ENCODE measurements around the gene DDAH2.

Gene DDAH2

DNA sequence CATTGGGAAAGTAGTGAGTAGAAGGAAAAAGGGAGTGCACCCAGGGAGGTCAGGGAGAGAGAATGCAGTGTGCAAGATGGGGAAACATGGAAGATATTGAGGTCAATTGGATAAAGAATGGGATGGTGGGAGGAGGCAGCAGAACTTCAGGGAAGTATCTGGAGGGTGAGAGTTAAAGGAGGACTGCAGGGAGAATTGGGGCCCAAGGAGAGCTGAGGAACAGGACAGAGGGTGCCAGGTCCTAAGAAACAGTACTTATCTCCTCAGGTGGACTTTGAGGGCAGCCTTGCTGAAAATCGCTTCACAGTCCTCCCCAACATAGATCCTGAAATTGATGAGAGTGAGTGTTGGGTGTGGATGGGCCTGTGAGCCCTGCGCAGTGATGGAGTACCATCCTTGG is 29.2 kb upstream of the DDAH2 start:
- no peak for DNase-seq

DNA sequence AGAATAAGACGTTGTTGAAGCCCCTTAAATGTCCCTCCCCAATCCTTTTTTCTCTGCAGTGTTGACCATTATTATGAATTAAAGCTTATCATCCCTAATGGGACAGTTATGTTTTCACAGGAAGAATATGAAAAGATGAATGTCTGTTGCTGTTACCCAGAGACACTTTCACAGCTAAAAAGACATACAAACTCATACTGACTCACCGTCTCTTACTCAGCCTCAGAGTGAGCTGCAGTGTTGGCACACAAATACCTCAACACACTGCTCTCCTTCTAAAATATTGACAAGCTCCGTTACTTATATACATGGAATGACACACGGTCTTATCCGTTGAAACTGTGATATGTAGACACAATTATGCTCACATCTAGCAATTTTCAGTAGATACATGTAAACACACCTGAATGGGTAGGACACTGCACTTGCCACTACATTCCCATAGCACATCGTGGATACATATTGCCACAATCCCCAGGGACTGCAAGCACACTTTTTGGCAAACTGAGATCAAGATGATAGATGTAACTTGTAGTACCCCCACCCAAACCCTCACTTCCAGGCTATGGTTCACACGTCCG is 23.7 kb upstream of the DDAH2 start:
- DNase-seq: no peak

DNA sequence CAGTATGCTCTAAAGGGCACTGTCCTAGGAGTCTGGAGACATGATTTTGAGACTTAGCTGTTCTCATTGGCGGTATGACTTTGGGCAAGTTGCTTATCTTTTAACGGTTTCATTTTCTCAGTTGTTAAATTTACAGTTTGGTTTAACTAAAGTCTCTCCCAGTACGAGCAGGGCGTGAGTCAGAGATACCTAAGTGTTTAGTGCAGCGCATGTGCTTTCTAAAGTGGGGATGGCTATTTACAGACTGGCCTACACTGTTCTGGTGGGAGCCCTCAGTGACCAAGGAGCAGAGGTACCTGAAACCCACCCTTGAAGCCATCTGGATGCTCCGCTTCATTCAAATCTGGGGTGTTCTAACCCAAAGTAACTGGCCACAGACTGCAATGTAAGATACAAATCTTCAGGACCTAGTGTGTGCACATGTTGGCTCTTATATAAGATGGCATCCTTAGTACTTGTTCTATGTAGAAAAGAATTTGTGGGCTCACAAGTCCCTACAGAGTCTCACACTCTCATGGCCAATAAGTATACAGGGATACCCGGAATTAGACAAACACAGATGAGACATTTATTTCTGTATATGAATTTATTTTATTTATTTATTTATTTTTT is 21.4 kb upstream of the DDAH2 start:
- DNase-seq: no peak

DNA sequence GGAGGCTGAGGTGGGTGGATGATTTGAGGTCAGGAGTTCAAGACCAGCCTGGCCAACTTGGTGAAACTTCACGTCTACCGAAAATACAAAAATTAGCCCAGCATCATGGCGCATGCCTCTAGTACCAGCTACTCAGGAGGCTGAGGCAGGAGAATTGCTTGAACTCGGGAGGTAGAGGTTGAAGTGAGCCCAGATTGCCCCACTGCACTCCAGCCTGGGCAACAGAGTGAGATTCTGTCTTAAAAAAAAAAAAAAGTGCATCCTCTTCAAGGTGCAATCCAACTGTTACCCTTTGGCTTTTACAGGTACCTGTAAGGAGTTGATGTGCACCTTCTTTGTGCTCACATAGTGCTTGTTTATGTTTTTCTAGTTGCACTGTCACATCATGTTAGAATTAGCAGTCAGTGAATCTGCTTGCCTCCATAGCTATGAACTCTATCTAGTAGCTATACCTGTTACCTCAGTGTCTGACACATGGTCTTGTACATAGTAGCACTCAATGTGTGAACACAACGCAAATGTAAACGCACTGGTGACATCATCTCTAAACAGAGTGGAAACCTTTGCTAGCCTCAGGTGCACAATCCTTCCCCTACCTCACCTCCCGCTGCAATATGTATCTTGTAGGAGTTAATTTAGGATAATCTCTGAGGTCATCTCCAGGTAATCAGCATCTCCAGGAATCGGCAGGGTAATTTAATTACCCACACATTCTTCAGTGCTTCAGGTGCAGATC is 20.4 kb upstream of the DDAH2 start:
- DNase-seq: no peak

DNA sequence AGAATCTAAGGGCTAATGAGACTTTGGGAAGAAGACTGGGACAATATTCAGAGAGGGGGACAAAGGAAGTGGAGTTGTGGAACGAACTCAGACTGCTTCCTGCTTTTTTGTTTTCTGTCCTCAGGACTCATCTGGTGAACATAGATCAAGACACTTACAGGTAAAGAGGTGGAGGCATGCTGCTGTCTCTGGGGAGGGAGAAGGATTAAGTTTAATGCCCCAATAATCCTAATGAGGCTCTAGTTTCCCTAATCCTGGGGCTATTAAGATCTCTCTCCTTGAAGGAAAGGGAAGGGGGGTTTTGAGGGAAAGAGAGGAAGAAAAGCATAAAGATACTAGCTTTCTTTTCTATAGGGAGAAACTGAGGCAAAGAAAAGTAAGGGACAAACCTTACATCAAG is 15.3 kb upstream of the DDAH2 start:
- no peak for DNase-seq

DNA sequence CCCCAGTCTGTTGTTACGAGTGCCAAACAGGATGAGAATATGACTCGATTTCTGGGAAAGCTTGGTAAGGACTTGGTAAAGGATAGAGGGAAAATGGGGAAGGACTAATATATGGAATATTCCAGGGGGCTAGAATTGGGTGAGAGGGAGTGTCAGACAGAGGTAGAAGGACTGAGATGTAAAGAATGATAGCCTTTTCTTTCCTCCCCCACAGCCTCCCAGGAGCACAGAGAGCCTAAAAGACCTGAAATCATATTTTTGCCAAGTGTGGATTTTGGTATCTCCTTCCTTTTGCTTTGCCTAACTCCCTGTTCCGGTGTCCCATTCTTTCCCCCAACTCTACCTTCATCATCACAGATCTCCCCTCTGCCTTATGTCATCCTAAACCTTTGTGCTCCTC is 13.8 kb upstream of the DDAH2 start:
- DNase-seq: no peak

DNA sequence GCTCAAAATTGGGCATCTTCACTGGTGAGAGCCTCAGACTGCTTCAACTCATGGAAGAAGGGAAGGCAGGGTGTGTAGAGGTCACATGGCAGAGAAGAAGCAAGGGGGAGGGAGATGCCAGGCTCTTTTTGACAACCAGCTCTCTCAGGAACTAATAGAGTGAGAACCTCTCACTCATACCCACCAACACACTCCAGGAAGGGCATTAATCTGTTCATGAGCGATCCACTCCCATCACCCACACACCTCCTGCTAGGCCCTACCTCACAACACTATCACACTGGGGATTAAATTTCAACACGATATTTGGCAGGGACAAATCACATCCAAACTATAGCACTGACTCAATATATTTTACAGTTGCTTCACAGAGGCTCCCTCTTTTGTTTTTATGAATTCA is 12.7 kb upstream of the DDAH2 start:
- DNase-seq: no peak

DNA sequence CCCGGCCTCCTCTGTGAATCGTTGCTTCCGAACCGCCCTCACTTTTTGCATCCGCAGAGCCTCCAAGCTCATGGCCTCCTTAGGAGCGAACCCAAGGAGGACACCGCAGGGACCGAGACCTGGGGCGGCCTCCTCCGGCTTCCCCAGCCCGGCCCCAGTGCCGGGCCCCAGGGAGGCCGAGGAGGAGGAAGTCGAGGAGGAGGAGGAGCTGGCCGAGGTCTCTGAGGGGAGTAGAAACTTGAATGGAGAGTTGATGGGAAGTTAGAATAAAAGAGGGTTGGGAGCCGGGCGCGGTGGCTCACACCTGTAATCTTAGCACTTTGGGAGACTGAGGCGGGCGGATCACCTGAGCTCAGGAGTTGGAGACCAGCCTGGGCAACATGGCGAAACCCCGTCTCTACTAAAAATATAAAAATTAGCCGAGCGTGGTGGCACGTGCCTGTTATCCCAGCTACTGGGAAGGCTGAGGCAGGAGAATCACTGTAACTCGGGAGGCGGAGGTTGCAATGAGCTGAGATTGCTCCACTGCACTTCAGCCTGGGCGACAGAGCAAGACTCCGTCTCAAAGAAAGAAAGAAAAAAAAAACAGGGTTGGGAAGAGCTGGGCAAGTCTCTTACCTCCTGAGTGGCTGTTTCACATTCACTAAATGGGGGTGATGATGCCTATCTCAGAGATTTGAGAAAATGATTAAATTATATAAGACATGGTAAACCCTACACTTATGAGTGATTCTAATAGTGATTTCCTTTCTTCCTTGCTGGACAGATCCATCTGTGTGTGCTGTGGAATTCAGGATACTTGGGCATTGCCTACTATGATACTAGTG is 11.5 kb upstream of the DDAH2 start:
- DNase-seq: no peak

DNA sequence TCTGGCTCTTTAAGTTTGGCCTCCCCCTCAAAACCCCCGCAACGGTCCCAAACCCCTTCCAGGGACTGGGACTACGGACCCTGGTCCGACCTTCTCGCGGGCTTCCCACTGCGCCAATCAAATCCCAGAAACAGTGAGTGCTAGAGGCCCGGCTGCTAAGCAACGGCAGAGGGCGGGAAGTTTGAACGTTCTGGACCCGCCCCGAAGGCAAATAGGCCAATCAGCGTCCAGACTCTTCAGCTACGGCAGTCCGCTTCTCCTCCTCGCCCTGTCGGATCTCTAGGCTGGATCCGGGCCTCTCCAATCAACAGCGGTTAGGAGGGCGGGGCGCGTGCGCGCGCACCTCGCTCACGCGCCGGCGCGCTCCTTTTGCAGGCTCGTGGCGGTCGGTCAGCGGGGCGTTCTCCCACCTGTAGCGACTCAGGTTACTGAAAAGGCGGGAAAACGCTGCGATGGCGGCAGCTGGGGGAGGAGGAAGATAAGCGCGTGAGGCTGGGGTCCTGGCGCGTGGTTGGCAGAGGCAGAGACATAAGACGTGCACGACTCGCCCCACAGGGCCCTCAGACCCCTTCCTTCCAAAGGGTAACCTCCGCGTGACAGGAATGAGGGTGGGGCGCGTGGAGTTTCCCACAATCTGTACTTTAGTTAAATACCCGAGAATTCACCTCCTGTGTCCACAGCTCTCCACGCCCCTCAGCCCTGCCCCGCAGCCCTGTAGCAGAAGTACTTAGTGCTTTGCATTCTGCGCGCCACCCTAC is 10.7 kb upstream of the DDAH2 start, which contains the start of gene MSH5:
TSS of gene MSH5 (plus strand) at position 367 of the 758 bp plus-strand sequence. CDS start 462 bp downstream, outside the sequence.
- DNase-seq: peak; percentile 95

DNA sequence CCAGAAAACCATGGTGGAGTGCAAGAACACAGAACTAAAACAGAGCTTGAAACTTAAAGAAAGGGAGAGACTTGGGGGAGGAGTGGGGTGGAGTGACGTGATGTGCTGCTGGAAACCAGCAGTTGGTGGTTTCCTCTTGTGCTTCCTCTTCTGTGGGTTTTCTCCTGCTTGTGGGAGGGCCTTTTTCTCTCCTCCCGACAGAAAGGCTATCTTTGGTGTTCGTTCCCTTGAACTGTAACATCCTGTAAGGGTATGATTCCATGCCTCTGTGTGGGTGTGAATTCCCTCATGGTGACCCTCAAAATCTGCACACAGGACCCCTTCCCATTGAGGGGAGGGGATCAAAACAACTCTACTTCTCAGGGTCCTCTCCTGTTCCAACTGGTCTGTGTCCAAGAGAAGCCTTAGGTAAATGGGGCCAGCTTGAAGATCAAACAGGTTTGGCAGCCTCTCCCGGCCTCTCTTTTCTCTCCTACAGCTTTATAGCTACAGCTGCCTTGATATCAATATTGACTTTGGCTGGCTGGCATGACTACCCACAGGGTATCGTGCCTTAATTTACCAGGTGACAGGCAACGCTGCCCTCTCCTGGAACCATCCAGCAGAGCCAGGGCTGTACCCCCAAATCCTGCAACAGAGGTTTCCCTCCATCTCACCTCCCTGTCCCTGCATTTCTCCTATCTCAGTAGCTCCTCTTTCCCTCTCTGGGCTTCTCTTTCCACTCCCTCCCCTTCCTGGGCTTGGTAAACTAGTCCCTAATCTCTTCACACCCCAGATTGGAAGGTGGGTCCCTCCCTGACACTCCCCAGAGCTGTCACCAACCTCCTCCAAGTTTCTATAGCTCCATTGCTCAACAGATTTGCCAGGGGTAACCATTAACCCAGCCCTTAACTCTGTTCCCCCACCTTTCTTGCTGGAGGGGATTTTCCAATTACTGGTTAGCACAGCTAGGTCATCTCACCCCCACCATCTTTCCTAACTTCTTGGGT is 9.2 kb upstream of the DDAH2 start:
- DNase-seq: peak; percentile 76

DNA sequence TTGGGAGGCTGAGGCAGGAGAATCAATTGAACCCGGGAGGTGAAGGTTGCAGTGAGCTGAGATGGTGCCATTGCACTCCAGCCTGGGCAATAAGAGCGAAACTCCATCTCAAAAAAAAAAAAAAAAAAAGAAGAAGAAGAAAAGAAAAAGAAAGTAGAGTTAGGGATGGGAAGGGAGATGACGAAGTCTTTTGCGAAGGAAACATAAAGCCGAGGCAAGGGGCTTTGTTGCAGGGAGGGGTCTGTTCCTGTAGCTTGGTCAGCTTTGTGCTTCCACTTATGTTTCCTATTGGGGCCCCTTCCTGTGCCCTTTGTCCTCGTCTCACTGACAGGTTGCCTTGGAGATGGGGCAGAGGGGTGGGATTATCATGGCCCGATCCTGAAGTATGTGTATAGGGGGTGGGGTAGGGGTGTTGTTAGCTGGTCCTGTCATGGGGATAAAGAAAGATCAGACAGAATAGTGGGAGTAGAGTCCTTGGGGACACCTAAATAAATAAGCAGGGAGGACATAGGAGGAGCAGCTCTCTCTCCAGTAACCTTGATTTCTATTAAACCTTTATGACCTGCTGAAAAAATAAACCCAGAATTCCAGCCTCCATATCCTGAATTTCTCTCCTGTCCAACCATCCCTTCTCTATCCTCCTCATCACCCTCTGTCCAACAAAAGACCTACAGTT is 8.4 kb upstream of the DDAH2 start:
- DNase-seq: no peak

DNA sequence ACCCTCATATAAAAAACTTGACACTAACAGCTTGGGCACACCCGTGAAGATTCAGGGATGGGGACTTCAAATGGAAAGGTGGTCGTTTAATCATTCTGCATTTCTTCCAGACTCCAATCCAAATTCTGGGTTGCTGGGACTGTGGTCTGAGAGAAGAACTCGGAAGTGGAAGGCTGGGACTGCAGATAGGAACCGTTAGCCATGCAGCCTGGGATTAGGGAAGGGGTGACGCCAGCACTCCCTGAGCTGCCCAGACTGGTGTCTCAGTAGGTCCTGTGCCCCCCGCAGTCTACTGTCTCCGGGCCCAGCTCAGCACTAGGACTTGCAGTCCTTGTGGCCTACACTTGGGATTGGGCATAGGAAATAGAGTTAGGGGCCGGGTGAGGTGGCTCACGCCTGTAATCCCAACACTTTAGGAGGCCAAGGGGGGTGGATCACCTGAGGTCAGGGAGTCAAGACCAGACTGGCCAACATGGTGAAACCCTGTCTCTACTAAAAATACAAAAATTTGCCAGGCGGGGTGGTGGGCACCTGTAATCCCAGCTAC is 7.7 kb upstream of the DDAH2 start:
- DNase-seq: no peak

DNA sequence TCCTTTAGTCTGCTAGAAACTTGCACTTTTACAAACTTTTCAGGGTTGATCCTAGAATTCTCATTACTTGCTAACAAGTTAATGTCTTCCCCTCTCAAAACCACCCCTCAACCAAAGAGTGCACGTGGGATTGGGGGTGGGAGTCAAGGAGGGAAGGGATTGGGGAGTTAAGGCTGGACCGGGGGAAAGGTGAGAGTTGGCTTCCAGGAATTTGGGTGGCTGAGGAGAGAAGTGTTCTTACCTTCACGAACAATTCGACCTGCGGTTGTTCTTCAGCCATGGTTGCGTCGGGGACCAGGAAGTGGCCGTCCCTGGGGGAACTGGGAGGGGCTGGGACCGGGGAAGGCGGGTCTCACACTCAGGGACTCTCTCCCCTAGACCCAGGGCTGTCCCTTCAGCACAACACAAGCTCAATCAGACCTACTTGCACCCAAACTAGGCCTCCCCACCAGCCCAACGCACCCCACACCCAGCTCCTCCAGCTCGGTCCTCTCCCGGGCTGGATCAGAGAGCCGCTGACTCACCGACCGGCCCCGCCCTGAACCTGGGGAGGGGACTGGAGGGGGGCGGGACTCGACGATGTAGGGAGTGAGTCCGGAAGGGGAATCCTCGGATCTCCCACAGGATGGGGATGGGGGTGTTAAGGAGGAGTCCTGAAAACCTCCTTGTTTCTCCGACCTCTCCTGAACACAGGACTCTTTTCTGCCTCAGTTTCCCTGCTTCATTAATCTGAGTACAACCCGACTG is 7.1 kb upstream of the DDAH2 start, which contains the start of gene CLIC1:
TSS of gene CLIC1 (minus strand) at position 510 of the 747 bp plus-strand sequence. CDS start at position 280, 230 bp downstream.
- no peak for DNase-seq

DNA sequence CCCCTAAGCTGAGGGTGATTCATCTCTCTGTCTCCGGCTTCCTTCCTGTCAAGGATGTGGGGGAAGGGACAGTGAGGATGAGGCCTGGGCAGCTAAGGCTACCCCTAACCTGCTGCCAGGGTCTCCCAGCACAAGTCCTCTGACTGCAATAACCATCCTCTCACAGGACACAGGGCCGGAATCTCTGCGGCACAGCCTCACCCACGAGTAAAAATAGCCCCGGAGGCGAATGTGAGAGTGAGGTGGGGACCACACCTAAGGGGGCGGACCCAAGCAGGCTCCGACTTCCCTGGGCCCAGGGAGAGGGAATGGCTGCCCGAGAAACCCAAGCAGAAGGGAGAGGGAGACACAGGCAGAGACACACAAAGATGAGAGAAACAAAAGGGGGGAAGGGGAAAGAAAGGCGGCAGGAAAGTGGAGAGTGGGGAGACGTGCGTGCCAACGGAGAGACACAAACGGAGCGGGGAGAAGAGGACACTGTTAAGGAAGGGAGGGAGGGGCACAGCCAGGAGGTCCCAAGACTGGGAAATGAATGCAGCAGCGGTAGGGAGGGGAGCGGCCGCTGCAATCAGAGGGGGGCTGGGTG is 5.8 kb upstream of the DDAH2 start:
- no peak for DNase-seq

DNA sequence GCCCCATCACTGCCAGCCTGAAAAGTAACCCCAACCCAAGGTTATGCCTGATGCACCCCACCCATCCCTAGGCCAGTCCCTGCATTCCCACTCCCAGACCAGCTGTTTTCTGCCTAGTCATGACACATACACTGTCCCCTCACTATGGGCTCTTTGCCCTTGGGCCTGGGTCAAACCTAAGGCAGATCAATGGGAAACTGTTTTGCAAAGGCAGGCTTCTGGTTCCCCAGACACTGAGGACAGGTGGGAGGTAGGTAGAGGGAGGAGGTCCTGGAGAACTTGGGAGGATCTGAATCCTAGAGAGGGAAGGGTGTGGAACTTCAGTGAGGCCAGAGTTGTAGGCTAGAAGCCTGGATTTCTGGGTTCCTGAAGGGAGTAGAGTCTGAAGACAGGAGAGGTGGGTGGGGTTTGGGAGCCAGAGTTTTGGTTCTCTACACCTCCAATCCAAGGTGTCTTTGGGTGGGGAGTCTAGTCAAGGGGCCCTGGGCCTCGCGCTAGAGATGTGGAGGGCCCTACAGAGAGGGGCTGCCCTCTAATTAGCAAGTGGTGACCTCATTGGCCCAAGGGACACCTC is 5.2 kb upstream of the DDAH2 start:
- no peak for DNase-seq

DNA sequence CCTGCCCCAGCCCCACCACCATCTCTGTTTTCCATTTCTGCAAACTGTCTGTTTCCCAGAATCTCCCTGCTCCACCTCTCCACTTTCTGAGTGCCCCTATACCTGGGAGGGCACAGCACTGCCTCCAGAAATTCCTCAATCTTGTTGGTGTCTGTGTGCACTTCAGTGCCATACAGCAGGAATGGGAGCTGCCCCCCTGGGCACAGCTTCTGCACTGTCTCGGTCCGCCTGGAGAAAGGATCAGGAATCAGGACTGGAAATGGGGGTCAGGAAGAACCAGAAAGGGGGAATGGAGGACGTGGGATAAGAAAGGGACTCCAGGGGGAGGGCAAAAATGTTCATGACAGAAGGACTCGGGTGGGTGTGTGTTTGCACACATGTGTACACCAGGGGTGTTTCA is 4.6 kb upstream of the DDAH2 start:
- DNase-seq: no peak

DNA sequence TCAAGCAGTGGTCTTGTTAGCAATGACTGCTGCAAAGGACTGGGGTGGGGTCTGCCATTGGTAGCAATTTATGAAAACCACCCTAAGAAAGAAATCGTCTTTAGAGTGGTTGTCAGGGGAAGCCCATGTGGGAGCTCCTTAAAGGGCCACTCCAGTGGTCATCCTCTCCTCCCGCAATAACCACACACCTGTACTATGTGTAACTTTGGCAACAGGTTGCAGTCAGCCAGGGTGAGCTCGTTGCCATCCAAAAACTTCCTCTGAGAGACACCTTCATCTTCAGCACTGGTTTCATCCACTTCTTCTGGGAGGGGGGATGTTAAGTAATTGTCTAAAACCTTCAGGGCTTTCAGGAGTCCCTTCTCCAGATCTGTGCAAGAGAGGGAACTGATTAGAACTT is 2.9 kb upstream of the DDAH2 start:
- DNase-seq: no peak

DNA sequence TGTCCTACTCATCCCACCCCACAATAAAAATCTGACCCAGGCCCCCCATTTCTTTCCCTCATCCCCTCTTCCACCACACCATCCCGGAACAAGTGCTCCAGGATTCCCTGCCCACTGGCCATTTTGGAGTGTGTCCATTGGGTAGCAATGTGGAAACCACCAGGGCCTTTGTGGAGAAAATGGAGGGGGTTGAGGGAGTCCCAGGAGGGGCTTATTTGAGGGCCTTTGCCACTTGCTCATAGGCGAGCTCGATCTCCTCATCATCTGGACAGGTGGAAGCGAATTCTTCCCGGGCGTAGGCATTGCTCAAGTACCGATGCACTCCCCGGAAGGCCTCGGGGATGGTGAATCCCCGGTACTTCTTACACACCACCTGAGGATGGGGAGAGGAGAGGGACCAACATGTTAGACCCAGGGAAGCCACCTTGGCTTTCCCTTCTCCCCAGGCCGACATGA is 1.6 kb upstream of the DDAH2 start:
- no peak for DNase-seq

Data from NCI-H2081 treated with DMSO at 0.1 percent for 48 hours (cell line).